Activated T-helper 9 cell treated with anti-CD3 and anti-CD28 coated beads, Interleukin-2, amount 50 U/mL, for 16 hours (primary cell): ENCODE results near the gene RBM44.
"Not testable (repeated sequence)": the region's sequence is repeated elsewhere in the genome, so short reads cannot be mapped to it uniquely, and the experiment has no call there.

ENCODE experiments used
- DNase-seq: peaks from one replicate; pipeline ENCODE4 v3.0.0-alpha.2; 2020; ENCODE audit warnings: low read depth

The RBM44 gene

DNA sequence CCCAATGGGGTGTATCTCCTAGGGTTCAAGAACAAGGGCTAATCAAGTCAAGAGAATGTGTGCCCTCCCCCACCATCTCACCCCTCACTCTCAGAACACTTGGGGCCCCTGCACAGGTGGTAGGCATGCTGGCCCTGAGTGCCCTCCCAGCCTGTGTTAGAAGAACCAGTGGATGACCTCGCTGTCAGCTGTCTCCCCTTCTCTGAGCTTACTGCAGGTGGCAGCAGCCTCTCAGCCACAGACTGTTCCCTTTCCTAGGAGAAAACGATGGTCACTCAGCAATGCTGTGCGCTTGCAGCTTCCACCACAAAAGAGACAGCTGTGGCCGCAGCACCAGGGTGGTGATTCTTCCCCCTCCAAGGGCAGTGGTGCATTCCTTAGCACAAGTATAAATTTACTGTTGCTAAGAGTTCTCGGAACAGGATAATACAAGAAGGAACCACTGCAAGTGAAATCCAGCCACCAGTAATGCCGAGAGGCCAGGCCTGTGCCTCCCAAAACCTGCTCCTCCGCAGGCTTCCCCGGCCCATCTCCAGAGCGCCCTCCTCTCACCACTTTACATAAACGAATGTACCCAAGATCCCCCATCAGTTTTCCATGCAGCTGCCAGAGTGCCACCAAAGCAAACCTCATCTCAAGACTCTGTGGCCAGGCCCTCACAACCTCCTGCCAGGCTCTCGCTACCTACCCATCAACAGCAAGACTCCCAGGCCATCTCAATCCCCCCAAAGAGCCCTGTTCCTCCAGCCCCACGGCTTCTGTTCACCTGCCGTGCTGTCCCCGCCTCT, 59.9 kb downstream of the RBM44 start:
- DNase-seq, result no peak

- no peak for DNase-seq
These were observed 60.5 kb downstream of the RBM44 start for GRCh38 chr2:237859082-237859433.

DNA sequence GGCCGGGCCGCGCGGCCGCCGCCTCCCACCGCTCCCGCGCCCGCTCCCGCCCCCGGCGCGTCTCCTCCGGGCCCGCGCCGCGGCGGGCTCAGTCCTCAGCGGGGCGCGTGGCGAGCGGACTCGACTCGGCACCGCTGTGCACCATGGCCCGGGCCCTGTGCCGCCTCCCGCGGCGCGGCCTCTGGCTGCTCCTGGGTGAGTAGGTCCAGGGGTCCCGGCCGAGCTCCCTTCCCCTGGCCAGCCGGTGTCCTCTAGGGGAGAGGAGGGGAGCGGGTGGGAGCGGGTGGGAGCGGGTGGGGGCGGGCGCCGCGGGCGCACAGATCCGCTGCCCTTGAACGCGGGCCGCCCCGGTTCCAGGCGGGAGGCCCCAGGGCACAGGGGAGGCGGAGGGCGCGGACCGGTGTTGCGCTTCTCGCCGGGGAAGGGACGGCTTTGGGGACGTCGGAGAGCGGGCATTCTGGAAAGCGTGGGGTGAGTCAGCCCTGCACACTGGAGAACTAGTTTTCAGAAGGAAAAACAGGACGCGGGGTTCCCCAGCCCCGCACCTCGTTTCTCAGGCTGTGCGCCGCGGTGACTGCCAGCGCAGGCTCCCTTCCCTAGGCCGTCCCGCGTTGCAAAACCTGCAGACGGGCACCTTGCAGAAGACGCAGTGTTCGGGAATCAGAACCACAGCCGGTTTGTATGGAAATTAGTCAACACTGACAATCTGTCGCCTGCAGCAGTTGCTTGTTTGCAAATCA, 61.1 kb downstream of the RBM44 start, which contains the start of gene RAMP1:
RAMP1 (plus strand) TSS at position 91 of the 740 bp plus-strand sequence; CDS start at position 144, 53 bp downstream.
- no peak for DNase-seq

DNA sequence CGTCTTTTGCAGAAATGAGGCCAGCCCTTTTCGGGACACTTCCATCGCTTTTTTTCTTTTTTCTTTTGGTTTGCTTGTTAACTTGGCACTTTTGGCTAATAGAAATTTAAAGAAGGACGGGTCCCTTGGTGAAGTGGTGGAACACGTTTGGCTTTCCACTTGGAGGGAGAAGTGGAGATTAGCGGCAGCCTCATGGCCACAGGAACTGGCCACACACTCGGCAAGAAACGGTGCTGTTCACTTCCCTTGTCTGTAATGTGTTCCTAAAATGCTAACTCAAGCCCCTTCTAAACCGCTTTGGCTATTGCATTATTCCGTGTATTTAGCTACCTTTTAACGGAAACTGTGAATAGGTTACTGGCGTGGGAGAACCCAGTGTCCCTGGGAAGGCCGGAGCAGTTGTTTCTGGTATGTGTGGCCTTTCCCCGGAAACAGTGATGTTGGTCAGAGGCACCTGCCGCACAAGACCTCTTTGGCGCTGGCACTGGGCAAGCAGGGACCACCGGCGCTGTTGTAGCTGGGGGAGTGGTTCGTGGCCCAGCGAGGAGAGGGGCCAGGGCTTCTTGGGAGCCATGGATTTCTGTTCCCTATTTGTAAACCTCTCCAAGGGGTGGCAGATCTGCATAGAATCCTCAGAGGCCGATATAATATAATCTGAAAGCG, 61.8 kb downstream of the RBM44 start:
- no peak for DNase-seq

DNA sequence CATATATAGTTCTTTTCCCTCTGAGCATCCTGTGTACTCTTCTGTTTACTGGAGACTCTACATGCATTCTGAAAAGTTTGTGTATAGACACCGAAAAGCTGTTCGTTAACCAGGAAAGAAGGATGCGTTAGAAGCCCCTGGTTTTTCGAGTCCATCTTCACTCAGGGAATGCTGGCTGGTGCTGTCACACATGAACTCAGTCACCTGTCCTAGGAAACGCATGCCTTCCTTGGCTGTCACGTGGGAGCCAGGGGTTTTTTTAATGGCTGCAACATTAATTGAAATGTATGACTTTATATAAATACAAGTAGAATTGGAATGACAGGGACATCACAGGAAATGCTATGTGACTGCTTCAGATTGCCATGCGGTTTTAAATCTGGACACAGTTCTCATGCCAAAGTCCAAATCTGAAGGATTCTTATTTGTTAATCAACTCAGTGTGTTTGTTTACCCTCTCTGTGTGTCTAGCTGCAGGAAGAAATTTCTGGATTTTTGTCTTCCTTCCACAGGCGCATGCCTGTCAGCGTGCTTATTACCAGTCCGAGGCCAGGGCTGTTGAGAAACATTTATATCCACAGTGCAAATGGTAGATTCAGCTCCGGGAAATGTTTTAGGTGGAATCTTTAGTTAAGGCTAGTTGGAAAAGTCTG, 63.4 kb downstream of the RBM44 start:
- no peak for DNase-seq

DNA sequence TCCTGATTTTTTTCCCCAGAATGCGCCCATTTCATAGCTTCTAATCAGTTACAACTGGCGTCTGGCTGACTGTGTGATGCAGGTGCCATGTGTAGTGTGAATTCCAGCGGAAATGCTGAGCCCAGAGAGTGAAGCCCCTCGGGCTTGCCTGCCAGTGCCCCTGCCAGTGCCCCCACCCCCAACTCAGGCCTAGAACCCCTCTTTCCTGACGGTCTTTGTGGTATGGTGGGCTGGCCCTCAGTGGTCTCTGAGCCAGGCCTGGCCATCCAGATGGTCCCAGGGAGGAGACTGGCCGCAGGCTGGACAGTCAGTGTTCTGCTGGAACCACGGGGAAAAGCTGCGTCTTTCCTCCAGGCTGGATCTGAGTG, 63.9 kb downstream of the RBM44 start:
- no peak for DNase-seq

DNA sequence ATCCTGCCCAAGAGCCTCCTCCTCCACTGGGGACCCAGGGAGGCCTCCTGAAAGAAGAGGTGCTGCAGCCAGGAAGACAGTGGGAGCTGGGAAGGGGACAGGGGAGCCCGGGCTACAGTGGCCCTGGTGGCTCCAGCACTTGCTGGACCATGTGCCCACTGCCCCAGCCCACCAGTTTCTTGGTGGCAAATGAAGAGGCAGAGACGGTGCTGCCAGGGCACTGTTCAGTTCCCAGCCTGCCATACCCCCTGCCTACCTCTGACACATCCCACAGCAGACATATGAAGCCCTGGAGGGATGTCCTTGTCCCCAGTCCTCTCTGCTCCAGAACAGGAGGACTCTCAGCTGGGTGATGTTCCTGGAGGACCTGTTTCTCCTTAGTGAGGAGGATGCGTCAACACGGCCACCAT, 64.5 kb downstream of the RBM44 start:
- no peak for DNase-seq

DNA sequence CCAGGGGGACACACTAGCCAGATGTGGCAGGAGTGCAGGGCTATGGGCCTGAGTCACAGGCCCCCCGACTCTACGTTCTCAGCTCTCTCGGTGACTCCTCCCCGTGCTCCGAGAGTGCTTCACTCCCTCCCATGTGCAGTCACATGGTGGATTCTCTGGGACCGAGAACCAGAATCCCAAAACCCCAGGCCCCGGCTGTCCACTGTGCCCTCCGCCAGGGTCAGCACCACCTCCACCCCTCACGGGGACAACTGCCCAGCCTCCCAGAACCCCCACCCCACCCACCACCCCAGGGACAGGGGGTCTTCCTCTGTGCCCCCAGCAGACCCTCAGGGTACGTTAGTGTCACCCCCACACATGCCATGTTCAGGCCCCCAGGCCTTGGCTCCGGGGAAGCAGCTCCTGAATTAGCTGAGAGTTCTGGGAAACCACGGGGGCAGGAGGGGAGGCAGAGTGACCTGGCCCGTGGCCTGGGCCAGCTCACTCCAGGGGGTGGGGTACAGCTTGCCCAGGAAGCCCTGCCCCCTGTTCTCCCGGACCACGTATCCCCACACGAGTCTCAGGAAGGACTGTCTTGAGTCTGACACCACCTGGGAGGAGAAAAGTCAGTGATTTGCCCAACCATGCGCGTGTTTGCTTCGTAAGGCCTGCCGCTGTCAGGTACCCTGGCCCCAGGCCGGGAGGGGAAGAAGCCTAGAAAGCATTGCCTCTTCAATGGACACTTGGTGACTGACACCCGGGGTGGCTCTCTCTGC, 65.3 kb downstream of the RBM44 start:
- DNase-seq, result no peak

GRCh38 chr2:237864444-237864931, 65.9 kb downstream of the RBM44 start:
- DNase-seq, result no peak

GRCh38 chr2:237864940-237865622, 66.5 kb downstream of the RBM44 start:
- DNase-seq, result no peak

DNA sequence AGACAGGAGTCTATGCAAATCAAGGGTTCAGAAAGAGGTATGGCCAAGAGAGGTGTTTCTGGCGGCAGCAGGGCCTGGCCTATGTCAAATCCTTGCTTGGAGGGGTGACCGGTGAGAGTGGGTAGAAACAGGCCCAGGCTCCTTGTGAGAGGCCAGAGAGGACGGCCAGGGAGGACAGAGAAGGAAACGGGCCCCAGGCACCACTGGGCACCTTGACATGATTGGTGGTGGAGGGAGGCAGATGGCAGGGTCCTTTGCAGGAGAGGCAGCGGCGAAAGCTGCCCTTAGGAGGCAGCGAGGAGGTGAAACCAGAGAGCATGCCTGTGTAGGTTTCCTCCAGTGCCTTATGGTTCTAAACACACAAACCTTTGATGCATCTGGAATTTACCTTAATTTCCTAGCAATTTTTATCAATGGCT, 67.1 kb downstream of the RBM44 start:
- DNase-seq, result no peak

- DNase-seq, result no peak
These were observed 67.6 kb downstream of the RBM44 start for GRCh38 chr2:237866101-237866621.

DNA sequence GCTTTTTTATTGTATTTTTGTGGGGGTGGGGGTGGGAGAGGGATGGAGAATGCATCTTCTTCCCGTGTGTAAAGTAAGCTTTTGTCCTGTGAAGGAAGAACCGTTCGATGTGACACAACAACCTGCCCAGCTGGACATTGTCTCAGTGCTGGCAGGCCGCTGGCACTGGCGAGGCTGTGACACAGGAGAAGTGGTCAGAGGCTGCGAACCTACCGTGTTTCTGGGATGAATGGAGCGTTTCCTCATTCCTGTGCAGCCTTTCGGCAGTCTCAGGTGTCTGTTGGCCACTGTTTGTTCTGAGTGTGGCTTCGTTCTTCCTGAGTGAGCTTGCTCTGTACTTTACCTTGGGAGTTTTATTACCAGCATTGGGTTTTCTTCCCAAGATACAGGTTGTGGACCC, 68.9 kb downstream of the RBM44 start:
- DNase-seq, result no peak

DNA sequence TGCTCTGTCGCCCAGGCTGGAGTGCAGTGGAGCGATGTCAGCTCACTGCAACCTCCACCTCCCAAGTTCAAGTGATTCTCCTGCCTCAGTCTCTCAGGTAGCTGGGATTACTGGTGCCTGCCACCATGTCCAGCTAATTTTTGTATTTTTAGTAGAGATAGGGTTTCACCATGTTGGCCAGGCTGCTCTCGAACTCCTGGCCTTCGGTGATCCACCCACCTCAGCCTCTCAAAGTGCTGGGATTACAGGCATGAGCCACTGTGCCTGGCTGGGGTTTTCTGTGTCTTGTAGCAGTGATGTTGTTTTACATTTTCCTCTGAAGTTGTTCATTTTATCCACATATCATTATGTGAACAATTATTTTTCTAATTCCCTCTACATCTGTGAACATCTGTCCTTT, 69.5 kb downstream of the RBM44 start:
- DNase-seq, result not testable (repeated sequence)

DNA sequence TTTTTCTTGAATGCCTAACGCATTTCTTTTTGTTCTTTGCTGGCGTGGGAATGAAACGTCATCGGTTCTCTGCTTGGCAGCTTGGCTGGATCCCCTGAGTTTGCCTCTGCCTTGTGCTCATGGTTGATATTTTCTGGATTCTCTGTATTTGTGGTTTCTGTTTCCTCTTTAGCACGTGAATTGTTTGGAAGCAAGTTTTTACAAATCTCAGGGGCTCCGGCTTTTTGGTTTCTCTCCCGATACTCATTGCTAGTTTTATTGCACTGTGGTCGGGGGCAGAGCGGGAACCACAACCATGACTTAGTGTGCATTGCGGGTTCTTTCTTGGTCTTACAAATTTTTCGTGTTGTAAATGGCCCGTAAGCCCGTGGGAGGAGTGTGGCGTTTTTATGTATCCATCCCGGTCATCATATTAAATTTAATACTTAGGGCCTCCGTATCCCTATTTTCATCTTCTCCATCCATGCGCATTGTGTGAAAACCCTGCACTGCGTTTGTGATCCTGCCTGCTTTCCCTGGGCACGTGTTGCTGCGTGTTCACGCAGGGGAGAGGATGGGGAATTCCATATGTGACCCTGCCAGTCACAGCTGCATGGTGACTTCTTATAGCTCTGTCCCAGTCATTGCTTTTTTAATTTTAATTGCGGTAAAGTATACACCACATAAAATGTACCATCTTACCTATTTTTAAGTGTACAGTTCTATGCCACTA, 70.2 kb downstream of the RBM44 start:
- DNase-seq, result no peak

DNA sequence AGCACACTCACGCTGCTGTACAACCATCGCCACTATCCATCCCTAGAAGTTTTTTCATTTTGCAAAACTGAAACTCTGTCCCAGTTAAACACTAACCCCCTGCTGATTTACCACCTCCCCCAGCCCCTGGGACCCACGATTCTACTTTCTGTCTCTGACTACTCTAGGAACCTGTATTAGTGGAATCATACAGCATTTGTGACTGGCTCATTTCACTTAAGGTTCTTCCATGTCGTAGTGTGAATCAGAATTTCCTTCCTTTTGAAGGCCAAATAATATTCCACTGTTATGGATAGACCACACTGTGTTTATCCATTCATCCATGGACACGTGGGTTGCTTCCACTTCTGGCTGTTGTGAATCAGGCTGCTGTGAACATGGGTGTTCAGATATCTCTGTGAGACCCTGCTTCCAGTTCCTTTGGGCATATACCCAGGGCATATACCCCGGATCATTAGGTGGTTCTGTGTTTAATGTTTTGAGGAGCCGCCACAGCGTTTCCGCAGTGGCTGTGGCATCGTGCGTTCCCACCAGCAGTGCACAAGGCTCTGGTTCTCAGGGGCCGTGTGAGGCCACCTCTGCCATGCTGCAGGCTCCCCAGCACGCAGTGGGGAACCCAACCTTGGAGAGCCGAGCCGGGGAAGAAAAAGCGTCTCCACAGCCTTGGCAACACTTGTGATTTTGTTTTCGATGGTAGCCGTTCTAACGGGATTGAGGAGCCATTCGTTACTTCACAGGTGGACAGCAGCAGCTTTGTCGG, 70.9 kb downstream of the RBM44 start:
- DNase-seq, result no peak

DNA sequence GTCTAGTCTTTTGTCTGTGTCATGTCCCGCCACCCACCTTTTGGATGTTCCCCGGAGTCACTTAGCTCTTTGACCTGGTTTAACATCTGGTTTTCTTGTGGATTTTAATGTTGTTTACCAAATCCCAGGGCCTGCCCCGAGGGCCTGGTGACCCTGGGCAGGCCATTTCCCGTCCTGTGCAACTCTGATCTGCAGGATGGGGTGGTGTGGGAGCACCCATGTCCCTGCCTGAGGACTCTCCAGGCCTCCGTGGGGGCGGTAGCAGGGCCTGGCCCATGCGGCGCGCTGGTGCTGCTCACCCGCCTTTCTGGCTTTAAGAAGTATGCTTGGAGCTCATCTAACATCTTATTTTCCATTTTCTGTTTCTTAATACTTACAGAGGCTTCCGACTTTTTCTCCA, 71.5 kb downstream of the RBM44 start:
- no peak for DNase-seq

DNA sequence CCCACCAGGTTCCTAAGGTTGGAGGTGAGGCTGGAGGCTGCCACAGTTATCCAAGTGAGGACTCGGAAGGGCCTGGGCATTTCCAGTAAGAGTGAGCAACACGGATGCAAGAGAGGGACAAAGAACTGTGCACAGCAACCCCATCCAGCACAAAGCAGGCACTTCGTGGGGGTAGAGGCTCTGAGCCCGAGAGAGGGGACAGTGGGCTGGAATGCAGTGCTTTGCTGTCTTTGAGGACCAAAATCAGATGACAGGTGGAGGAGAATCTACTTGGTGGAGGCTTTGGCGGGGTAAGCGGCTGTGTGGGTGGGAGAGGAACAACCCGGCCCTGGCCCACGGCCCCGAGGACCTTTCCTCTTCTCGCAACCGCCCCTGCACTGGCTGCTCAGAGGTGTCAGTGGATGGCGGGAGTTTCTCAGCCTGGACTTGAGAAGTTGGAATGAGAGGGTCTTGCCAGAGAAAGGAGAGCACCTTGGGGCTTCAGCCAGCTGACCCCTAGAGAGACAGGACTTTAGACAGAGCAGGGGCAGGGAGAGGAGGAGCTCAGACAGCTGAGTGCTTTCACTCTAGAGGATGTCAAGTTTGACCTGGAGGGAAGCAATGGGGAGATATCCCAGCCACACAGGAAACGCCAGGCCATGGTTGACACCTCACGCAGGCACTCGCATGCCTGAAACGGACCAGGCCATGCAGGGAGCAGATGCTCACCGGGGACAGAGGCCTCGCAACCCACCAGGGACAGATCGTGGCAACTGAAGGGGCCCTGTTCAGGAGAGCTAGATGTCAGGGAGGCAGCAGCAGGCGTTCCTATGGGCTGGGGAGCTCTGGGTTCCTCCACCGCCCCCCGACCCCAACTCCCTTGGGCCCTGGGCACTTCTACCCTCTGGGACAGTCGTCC, 72.4 kb downstream of the RBM44 start:
- DNase-seq, result no peak
